CD4-positive, alpha-beta memory T cell (primary cell): ENCODE results near the gene MMD. TPM values are rescaled to one million over a fixed set of nuclear protein-coding genes. Genes with fewer than 3 reads are reported as not detected.

Source experiments
- CTCF ChIA-PET: fragments of 350-600 bp; sonication (Branson Sonifier 250); formaldehyde crosslinking; loops from one replicate; lab custom pipeline; 2021; ENCODE audit warnings: inconsistent platforms; ENCODE audit not compliant: partially characterized antibody; lab: Charles Lee
- POLR2A ChIA-PET: fragments of 350-600 bp; sonication (Branson Sonifier 250); formaldehyde crosslinking; loops from one replicate; lab custom pipeline; 2021; ENCODE audit not compliant: partially characterized antibody; lab: Charles Lee
- DNase-seq, 5 donors: peaks; one replicate each; pipeline versions ENCODE4 v3.0.0 to v3.0.0-alpha.2; 2020 to 2022; ENCODE audit warnings: mixed read lengths in 1 of 5
- H3K27ac ChIP-seq: one replicate; pipeline ENCODE4 v1.7.0; 2013; ENCODE audit warnings: low read depth, low read length
- H3K27me3 ChIP-seq: 2 replicates; pipeline ENCODE4 v1.7.0; 2013; ENCODE audit warnings: mild to moderate bottlenecking, low read length, moderate library complexity; ENCODE audit not compliant: insufficient read depth
- H3K36me3 ChIP-seq: 2 replicates; pipeline ENCODE4 v1.7.0; 2013; ENCODE audit warnings: mild to moderate bottlenecking, low read length, moderate library complexity; ENCODE audit not compliant: insufficient read depth
- H3K4me1 ChIP-seq: 2 replicates; pipeline ENCODE4 v1.7.0; 2013; ENCODE audit warnings: mild to moderate bottlenecking, low read length, moderate library complexity; ENCODE audit not compliant: insufficient read depth
- H3K4me3 ChIP-seq, 2 donors: one replicate each; pipeline ENCODE4 v1.7.0; 2013; ENCODE audit warnings: low read length in 2 of 2, mild to moderate bottlenecking in 1 of 2
- H3K9me3 ChIP-seq, 2 donors: one replicate each; pipeline ENCODE4 v1.7.0; 2013; ENCODE audit warnings: low read length in 2 of 2, control low read depth in 1 of 2; ENCODE audit not compliant: control insufficient read depth in 1 of 2
- H3K27ac Mint-ChIP-seq, 7 donors: one replicate each; pipeline ENCODE4 v1.8.0; 2020 to 2021; ENCODE audit warnings: mixed read lengths in 7 of 7, mild to moderate bottlenecking in 6 of 7, inconsistent platforms in 3 of 7, moderate library complexity in 3 of 7
- H3K27me3 Mint-ChIP-seq, 2 donors: one replicate each; pipeline ENCODE4 v1.8.0; 2020 to 2021; ENCODE audit warnings: mixed read lengths in 2 of 2
- H3K36me3 Mint-ChIP-seq, 2 donors: one replicate each; pipeline ENCODE4 v1.8.0; 2020 to 2021; ENCODE audit warnings: mixed read lengths in 2 of 2, inconsistent platforms in 1 of 2, mild to moderate bottlenecking in 1 of 2
- H3K4me1 Mint-ChIP-seq, 4 donors: one replicate each; pipeline ENCODE4 v1.8.0; 2020 to 2021; ENCODE audit warnings: mixed read lengths in 4 of 4, mild to moderate bottlenecking in 1 of 4
- H3K4me3 Mint-ChIP-seq, 8 donors: one replicate each; pipeline ENCODE4 v1.8.0; 2020 to 2021; ENCODE audit warnings: mixed read lengths in 8 of 8, mild to moderate bottlenecking in 7 of 8, moderate library complexity in 6 of 8, inconsistent platforms in 3 of 8
- H3K9me3 Mint-ChIP-seq, 8 donors: one replicate each; pipeline ENCODE4 v1.8.0; 2020 to 2021; ENCODE audit warnings: mixed read lengths in 8 of 8, mild to moderate bottlenecking in 5 of 8, inconsistent platforms in 3 of 8, moderate library complexity in 1 of 8
- intact Hi-C: fragments of 100-400 bp; cut with micrococcal nuclease; formaldehyde crosslinking; loops from one replicate; pipeline ENCODE4 v1.15.1; 2023
- polyA plus RNA-seq, 2 donors: library from polyadenylated mRNA; unstranded; fragments of 300-500 nt; fragmentation: Illumina TruSeq; gene quantifications; one replicate each; pipeline ENCODE4 v1.2.3, GENCODE V29; 2021
- total RNA-seq, 2 experiments: library from RNA; stranded (reverse); gene quantifications; one replicate each; pipeline ENCODE4 v1.2.3, GENCODE V29; 2021

Gene MMD
- total and polyA plus RNA-seq, 4 experiments from 2014 or later = 4.2 to 20.0 (median 9.2) TPM

DNA sequence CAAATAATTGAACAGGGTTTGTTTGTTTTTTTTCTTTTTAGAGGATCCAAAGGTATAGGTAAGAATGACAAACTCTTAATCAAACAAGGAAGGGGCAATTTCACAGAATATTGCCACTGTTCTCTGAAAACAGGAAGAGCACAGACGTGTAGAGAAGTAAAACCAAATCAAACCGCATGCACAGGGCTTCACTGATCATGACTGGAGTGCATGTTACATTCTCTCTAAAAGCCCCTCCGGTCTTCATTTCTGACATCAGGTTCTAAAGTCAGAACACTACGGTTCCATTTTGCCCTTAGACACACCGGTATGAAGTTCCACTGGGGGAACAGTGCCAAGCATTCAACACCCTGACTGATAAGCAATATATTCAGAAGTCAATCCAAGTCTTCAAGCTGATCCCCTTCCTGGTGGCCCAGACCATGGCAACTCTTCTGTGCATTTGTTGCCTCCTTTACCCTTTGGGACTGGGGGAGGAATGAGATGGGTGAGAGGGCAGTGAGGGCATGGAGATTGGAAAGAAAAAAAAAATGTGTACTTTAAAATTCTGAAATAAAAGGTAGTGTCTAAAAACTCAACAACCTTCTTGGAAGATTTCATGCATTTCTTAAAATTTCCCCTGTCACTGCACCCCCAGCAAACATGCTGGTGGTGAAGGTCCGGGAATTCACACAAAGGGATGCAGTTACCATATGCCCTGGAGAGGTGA is 1.4 kb downstream of the MMD start:
- Mint-ChIP-seq H3K36me3 (peaks cover 0 to 10% of the 10 kb centered on the region in 2 donors), H3K4me1 (peaks cover 33 to 50% (median 37%) of the 10 kb centered on the region in 4 donors), H3K4me3 (peak overlapping the region; percentile 87 to 96 (median 93)), H3K9me3 (no peaks in the 10 kb centered on the region), H3K27me3 (peaks cover 14 to 15% of the 10 kb centered on the region in 2 donors), H3K27ac (peak overlapping the region; percentile 81 to 97 (median 94))
- Histone ChIP-seq H3K4me3 (peak overlapping the region; percentile 80 to 81), H3K9me3 (no peaks in the 10 kb centered on the region), H3K27ac (peak overlapping the region; percentile 77), H3K27me3 (peaks cover 12% of the 10 kb centered on the region), H3K4me1 (peaks cover 20% of the 10 kb centered on the region), H3K36me3 (no peaks in the 10 kb centered on the region)
- CTCF ChIA-PET = interaction anchor here (2.5 kb wide), 1 partner anchor 63 kb away, joined by 11 read pairs; no protein-coding TSS in a partner anchor
- peak; percentile 31 to 57 (median 37) for DNase-seq
- POLR2A ChIA-PET = interaction anchor here (1.0 to 2.5 kb wide), 5 partner anchors 10 to 182 kb away, joined by 3 to 8 read pairs (median 6); no protein-coding TSS in a partner anchor
- intact Hi-C loops = loop anchor here (2.0 to 10.0 kb wide), 2 partner anchors 95 to 155 kb away; no protein-coding TSS in a partner anchor

DNA sequence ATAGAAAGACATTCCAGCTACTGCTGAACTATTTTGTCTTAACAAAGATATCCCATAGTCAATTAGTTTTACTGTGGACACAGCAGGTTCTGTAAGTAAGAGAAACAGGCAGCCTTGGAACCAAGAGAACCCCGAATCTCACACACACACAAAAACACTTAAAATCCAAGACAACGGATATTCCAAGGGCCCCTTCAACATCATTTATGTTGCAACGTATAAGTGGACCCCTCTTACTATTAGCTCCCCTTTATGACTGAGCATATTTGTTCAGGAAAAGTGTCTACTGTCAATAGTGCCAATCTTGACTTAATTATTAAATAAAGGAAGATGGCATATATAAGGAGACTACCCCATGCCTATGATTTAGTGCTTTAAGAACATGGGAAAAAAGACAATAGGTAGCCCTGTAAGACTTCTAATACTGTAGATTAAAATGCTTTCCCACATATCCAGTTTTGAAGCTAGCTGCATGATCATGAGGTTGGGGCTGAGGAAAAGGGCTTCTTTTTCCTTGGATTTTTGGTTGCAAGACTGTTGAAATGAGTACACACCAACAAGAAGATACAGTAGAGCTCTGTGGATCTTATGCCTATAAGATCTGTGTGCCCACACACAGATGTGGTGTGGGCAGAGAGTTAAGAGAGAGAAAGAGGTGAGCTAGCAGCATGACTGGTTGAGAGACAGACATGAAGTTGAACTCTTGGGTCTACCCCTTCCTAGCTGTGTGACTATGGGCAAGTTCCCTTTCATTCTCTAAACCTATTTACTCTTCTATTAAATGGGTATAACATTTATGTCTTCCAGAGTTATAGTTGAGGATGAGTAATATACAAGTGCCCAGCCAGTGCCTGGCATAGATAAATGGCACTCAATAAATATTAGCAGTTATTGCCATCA is 3.0 kb downstream of the MMD start:
- Mint-ChIP-seq H3K36me3 (peaks cover 0 to 16% of the 10 kb centered on the region in 2 donors), H3K27ac (peak overlapping the region in 6 of 7 donors; percentile 1 to 96 (median 92)), H3K9me3 (no peaks in the 10 kb centered on the region), H3K27me3 (peaks cover 5 to 7% of the 10 kb centered on the region in 2 donors), H3K4me1 (peaks cover 33 to 53% (median 38%) of the 10 kb centered on the region in 4 donors), H3K4me3 (peak overlapping the region in 4 of 8 donors; percentile 43 to 96 (median 62))
- no peak for DNase-seq
- CTCF ChIA-PET = interaction anchor here (0.9 to 1.7 kb wide), 3 partner anchors 12 to 316 kb away, joined by 3 read pairs; no protein-coding TSS in a partner anchor
- Histone ChIP-seq H3K27ac (no peak overlapping the region), H3K27me3 (peaks cover 7% of the 10 kb centered on the region), H3K9me3 (no peaks in the 10 kb centered on the region), H3K4me1 (peaks cover 20% of the 10 kb centered on the region), H3K36me3 (no peaks in the 10 kb centered on the region), H3K4me3 (no peak overlapping the region)
- POLR2A ChIA-PET = no interaction called here
- intact Hi-C loops = no loop called here

DNA sequence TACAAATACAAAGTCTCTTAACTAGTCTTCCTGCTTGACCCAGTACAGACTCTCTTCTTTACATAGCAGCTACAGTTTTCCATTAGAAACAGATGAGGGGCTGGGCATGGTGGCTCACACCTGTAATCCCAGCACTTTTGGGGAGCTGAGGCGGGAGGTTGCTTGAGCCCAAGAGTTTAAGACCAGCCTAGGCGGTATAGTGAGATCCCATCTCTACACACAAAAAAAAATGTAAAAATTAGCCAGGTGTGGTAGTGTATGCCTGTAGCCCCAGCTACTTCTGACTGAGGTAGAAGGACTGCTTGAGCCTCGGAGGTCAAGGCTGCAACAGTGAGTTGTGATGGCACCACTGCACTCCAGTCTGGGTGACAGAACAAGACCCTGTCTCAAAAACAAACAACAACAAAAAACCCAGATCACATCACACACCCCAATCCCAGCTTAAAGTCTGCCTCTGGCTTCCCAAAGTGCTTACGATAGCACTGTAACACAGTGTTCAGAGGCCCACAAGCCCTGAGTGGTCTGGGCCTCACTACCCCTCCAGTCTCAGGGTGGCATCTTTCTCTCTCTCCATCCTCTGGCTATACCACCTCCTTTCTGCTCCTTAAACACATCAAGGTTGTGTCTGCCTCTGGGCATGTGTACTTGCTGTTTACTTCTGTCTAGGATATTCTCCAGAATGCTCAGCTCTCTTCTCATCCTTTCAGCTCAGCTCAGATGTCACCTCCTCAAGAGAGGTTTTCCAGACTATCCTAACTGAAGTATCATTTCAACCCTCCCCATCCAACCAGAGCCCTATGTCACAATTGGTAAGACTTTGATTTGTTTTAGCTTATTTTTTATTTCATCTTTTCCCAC is 4.0 kb downstream of the MMD start:
- Mint-ChIP-seq H3K4me3 (peak overlapping the region in 1 of 8 donors; percentile 4), H3K4me1 (peaks cover 33 to 53% (median 38%) of the 10 kb centered on the region in 4 donors), H3K9me3 (no peaks in the 10 kb centered on the region), H3K27ac (peak overlapping the region in 6 of 7 donors; percentile 14 to 83 (median 31)), H3K36me3 (peaks cover 0 to 23% of the 10 kb centered on the region in 2 donors), H3K27me3 (peaks cover 0 to 3% of the 10 kb centered on the region in 2 donors)
- Histone ChIP-seq H3K9me3 (no peaks in the 10 kb centered on the region), H3K4me3 (no peak overlapping the region), H3K4me1 (peaks cover 20% of the 10 kb centered on the region), H3K27me3 (no peaks in the 10 kb centered on the region), H3K27ac (no peak overlapping the region), H3K36me3 (no peaks in the 10 kb centered on the region)
- ChIA-PET POLR2A (interaction anchor here (1.0 kb wide), 1 partner anchor 180 kb away, joined by 3 read pairs; no protein-coding TSS in a partner anchor), CTCF (interaction anchor here (0.9 to 1.7 kb wide), 2 partner anchors 12 to 97 kb away, joined by 3 read pairs; no protein-coding TSS in a partner anchor)
- DNase-seq = no peak
- intact Hi-C loops = no loop called here

DNA sequence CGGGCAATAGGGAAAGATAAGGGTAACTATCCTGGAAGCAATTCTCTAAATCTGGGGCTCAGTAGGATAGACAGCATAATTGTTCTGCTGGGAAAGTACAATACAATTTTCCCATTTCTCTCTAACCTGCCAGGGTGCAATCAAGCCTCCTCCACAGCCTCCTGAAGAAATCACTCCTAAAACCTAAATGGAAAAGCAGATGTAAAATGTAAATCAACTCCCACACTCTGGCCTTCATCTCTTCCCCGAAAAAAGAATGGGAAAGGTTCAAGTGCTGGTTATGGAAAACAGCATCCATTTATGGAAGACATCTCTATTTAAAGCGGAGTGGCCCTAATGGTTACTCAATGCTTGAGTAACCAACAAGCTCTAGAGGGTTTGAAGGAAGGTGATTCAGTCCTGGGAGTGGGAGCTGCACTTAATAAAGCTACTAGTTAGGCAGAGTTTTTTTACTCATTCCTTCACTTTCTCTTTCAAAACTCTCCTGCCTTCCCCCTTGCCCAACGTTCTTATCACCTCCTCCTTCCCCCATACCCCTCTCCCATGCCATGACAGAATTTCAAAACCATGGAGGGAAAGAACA is 5.1 kb downstream of the MMD start:
- peaks cover 11% of the 10 kb centered on the region for H3K36me3 ChIP-seq
- no peaks in the 10 kb centered on the region for H3K27me3 Mint-ChIP-seq
- no peak for DNase-seq
- H3K27me3 ChIP-seq = no peaks in the 10 kb centered on the region
- intact Hi-C loops = no loop called here
- no peak overlapping the region for H3K27ac ChIP-seq
- no peaks in the 10 kb centered on the region for H3K9me3 ChIP-seq
- peaks cover 31 to 49% (median 35%) of the 10 kb centered on the region in 4 donors for H3K4me1 Mint-ChIP-seq
- no peaks in the 10 kb centered on the region for H3K9me3 Mint-ChIP-seq
- peak overlapping the region in 2 of 7 donors; percentile 27 to 36 for H3K27ac Mint-ChIP-seq
- ChIA-PET CTCF (no interaction called here), POLR2A (no interaction called here)
- peaks cover 6 to 29% of the 10 kb centered on the region in 2 donors for H3K36me3 Mint-ChIP-seq
- H3K4me1 ChIP-seq = peaks cover 20% of the 10 kb centered on the region
- no peak overlapping the region for H3K4me3 ChIP-seq
- peak overlapping the region in 2 of 8 donors; percentile 28 to 65 for H3K4me3 Mint-ChIP-seq

DNA sequence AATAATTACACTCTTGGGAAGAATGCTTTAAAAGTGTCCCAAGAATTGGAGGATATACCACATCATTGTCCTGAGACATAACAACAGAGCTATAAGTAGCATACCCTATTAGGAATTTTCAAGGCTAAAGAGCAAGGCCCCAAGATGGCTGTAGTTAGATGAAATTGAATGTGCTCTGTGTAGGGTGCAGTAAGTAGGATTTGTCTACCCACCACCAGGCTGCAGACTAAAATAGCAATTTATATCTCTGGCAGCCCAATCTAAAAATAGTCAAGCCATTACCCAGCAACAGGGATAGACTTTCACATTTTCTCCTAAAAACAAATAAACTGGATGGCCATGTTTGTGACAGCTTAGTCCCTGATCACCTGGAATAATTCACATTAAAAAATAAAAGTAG is 5.6 kb downstream of the MMD start:
- no peaks in the 10 kb centered on the region for H3K27me3 Mint-ChIP-seq
- intact Hi-C loops = no loop called here
- no peak overlapping the region for H3K27ac Mint-ChIP-seq
- ChIA-PET POLR2A (no interaction called here), CTCF (no interaction called here)
- H3K4me1 ChIP-seq = peaks cover 20% of the 10 kb centered on the region
- H3K36me3 Mint-ChIP-seq = peaks cover 6 to 31% of the 10 kb centered on the region in 2 donors
- no peak overlapping the region for H3K27ac ChIP-seq
- no peak overlapping the region for H3K4me3 Mint-ChIP-seq
- no peak for DNase-seq
- H3K4me1 Mint-ChIP-seq = peaks cover 31 to 49% (median 35%) of the 10 kb centered on the region in 4 donors
- no peaks in the 10 kb centered on the region for H3K27me3 ChIP-seq
- H3K9me3 Mint-ChIP-seq = no peaks in the 10 kb centered on the region
- H3K9me3 ChIP-seq = no peaks in the 10 kb centered on the region
- no peak overlapping the region for H3K4me3 ChIP-seq
- H3K36me3 ChIP-seq = peaks cover 16% of the 10 kb centered on the region

DNA sequence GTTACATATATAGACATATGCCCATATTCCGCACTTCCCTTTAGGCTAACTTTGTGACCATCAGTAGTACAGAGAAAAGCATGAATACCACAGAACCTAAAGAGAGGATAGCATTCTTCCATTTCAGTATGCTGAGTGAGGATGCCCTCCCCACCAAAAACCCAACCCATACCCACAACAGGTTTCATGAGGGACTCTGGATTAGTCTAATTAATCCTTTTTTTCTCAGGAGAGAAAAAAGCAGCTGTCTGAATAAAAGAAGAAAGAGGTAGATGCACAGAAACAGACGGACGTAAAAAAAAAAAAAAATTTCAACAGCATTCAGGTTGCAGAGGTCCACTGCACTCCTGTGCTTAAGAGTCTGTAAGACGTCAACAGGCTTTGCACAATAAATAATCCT is 6.7 kb downstream of the MMD start:
- H3K4me1 ChIP-seq = peaks cover 13% of the 10 kb centered on the region
- H3K27me3 Mint-ChIP-seq = no peaks in the 10 kb centered on the region
- intact Hi-C loops = no loop called here
- POLR2A ChIA-PET = no interaction called here
- H3K9me3 ChIP-seq = no peaks in the 10 kb centered on the region
- no peaks in the 10 kb centered on the region for H3K9me3 Mint-ChIP-seq
- no peak overlapping the region for H3K4me3 ChIP-seq
- no peak for DNase-seq
- CTCF ChIA-PET = interaction anchor here (0.6 kb wide), 1 partner anchor 32 kb away, joined by 3 read pairs; no protein-coding TSS in a partner anchor
- H3K36me3 ChIP-seq = peaks cover 26% of the 10 kb centered on the region
- H3K27ac ChIP-seq = no peak overlapping the region
- H3K36me3 Mint-ChIP-seq = peaks cover 9 to 34% of the 10 kb centered on the region in 2 donors
- peaks cover 25 to 39% (median 29%) of the 10 kb centered on the region in 4 donors for H3K4me1 Mint-ChIP-seq
- peak overlapping the region in 1 of 7 donors; percentile 30 for H3K27ac Mint-ChIP-seq
- H3K27me3 ChIP-seq = no peaks in the 10 kb centered on the region
- no peak overlapping the region for H3K4me3 Mint-ChIP-seq
